GM21723 (cell line): Measurements from ENCODE around the gene BMPR1B.

ENCODE experiments used
- ATAC-seq: cut with Tn5 transposase; IDR thresholded peaks from one replicate; pipeline ENCODE4 v1.9.1; 2021; ENCODE audit warnings: mild to moderate bottlenecking, moderate library complexity; ENCODE audit not compliant: unreplicated experiment

The BMPR1B gene

DNA sequence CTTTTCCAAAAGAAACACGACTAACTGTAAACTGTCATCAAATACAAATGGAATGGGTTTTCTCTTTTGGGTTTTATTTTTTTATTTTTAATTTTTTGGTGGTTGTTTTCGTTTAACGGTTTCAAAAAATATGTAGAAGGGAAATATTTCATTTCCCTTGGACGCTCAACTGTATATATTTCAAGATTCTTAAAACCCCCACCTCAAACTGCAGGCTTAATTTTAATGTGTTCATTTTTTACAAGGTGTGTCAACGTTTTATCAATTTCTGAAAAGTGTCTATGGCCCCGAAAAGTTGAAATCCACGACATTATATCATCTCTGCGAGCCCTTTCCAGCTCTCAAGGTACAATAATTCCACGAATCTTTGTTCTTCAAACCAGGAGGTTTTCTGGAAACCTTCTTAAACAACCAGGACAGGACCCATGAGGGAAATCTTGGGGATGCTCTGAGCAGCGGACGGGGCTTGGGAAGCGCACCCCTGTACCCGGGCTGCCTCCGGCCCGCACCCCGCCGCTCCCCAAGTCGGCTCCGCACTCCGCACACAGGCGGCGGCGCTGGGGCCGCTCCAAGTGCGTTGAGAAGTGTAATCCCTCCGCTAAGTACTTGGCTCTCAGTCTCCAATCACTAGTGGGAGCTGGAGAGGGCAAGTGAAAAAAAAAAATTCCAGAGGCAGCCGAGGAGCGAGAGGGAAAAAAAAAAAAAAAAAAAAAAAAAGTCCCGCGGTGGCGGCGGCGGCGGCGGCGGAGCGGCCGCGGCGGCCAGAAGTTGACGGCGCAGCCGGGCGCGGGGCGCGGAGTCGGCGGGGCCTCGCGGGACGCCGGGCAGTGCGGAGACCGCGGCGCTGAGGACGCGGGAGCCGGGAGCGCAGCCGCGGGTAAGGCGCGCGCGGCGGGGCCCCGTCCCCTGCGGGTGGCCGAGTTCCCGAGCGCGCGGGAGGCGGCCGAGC, at the start of gene BMPR1B:
TSS of gene BMPR1B (plus strand) at position 764 of the 949 bp plus-strand sequence. CDS start 346,470 bp downstream, outside the sequence.
- no peak for ATAC-seq

DNA sequence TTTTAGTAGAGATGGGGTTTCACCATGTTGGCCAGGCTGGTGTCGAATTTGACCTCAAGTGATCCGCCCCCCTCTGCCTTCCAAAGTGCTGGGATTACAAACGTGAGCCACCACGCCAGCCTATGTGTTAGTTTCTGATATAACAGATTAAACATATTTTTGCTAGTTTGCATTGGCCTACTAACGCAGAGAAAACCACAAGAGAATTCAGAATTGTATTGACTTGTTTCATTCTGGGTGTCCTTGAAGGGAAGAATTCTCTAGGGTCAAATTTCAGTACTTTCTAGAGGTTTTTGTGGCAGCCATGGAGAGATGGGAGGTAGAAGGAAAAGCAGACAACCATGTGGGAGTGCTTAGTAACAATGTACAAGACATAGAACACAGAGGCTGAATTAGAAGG, 46.1 kb upstream of the BMPR1B start:
- ATAC-seq: no peak

DNA sequence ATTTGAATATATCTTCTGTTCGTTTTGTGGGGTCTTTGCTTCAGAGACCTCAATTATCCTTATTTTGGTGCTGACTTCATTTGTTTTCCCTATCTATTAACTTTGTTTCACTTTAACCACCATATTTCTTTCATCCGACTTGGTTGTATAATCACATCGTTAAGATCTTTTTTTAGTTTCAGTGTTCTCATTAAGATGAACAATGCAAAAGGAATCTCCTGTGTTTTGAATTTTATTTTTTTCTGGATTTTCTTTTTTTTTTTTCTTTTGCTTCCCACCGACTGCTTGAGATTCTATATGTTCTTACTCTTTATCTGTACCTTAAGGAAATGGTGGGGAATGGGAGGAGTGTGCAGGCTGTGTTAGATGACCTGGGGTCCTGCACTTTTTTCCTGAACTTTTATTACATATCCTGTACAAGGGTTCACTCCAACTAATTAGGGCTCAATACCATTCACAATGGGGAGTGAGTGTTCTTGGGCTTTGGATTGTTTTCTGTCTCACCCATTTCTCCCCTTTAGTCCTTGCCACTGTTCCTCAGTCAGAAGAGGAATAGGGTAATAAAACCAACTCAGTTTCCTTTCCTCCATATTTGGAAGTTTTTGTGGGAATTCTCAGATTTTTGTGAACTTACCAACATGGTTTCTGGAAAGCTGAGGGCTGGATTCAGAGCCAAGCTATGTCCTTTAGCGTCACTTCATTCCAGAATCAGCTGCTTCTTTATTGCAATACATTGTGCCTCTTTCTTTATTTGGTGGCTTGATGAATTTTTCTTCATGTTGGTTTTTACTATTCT, 43.2 kb upstream of the BMPR1B start:
- no peak for ATAC-seq

DNA sequence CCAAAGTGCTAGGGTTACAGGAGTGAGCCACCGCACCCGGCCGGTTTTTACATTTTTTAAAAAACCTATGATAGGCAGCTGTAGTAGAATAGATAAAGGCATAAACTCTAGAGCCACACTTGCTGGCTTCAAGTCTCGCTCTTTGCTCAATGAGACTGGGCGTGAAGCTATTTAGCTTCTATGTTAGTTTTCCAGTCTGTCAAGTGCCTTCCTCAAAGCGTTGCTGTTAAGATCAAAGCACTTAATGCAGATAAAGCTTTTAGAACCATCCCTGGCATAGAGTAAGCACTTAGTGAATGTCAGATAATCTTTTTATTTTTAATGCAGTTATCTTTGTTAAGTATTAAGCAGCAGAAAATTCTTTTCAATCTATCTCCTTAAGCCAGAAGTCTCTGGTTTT, 42.0 kb upstream of the BMPR1B start:
- no peak for ATAC-seq

DNA sequence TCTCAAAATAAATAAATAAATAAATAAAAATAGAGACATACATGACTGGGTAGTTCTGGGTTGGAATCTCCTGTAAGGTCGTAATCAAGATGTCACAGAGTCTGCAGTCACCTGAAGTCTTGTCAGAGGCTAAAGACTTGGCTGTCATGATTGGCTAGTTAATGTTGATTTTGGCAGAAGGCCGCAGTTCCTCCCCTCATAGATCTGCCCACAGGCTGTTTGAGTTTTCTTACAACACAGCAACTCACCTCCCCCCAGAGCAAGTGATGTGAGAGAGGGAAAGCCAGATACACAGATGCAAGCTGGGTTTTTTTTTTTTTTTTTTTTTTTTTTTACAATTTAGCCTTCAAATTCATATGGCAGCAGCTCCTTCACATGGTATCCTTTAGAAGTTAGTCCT, 36.4 kb upstream of the BMPR1B start:
- ATAC-seq: no peak

DNA sequence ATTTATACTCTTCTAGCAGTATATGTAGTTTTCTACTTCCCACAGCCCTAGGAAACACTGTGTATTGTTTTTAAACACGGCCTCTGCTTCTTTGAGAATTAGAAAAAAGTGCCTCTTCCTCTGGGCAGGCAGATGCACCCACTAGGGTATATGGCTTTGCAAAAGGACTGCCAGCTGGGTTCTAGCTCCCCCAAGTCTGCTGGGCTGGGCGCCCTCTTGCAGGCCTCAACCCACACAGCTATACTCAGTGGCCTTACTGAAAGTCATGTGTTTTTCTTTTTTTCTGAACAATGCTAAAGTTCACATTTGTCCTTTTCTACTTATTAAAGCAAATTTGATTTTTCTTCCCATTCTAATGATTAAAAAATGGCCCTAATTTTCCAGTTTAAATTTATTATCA, 35.5 kb upstream of the BMPR1B start:
- ATAC-seq: no peak

DNA sequence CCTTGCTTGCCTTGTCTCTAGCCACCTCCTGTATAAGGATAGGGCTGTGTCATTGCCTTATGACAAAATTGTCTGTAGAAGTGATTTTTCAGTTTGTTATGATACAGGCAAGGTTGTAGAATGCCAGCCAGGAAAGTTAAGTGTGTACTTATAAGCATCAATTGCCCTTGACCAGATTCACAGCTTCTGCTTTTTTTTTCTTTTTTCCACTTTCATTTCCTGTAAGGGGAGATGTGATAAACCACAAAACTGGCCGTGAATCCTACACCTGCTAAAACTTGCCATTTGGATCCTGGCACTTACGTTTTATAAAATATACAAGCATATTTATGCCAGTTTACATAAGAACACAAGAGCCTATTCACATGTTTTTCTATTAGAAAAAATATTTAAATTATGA, 35.0 kb upstream of the BMPR1B start:
- no peak for ATAC-seq

DNA sequence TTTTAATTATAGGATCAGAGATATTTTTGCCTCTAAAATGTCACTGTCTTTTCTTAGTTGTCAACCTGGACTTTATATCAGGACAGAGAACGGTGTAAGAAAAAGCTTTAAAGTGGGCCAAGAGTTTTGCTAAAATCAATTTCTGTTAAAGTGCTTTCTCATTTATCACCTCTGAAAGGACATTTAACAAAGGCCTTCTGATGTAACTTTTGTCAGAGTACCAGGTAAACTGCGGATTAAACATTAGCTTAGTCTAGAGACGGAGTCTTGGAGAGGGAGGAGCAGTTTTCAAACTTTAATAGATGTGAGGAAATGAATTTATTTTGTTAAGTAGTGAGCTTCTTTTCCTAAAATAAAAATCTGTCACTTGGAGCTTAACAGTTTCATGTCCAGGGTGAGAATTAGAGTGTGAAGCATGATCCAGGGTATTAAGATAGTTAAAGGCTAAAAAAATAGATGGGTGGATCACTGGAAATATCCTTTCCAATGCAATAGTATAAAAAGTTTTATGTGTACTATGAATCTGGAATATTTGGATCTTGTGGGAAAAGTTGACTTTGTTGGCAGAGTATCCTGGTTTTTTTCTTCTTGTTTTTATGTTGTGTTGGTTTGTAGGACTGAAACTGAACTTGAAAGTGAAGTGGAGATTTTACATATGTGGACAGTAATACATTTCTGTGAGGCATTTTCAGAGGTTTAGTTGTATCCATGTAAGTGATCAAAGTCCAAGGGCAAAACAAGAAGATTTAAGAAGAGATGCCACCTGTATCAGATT, 33.6 kb upstream of the BMPR1B start:
- ATAC-seq: no peak

DNA sequence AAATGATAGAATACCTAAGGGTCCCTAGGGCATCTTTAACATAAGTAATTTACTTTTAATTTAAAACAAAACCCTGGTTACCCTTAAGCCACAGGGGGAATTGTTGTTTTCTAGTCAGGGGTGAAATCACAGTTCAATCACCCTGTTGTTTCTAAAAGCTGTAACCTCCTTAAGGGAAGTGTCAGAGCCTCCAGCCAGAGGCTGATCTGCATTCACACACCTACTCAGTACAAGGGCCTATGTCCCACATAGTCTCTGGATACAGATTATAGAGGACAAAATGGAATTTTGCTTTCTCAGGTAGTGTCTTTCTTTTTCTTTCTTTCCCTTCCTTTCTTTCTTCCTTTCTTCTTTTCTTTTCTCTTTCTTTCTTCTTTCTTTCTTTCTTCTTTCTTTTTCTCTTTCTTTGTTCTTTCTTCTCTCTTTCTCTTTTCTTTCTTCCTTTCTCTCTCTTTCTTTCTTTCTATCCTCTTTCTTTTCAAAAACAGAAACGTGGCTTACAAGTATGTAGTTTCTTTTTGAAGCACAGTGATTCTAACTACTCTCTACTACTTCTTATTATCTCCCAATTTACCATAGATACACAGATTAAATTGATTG, 31.1 kb upstream of the BMPR1B start:
- ATAC-seq: no peak

DNA sequence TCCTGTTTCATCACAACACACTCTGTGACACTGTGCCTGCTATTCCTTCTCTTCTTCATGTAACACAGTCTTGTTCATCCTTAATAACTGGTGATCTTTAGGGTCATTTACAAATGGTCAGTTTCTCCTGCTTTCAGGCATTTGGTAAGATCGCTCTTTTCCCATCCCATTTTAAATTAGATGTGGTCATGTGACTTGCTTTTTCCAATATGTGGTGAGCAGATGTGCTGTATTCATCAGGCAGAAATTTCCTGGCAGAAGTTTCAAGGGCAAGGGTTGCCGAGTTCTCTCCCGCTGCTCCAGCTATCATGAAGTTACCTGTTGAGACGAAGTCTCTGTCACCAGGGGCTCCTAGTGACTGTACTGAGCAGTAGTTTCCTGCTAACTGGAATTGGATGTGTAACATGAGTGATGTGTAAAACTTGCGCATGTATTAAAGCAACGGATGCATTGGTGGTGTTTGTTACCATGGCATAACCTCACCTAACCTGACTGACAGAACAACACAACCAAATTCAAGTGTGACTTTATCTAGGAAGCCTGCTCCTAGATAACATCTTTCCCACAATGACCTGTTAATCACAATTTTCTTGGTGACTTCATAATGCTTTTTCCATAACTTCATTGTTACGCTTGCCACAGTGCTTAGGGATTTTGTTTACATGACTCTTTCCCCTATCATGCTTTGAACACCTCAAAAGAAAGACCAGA, 29.5 kb upstream of the BMPR1B start:
- ATAC-seq: no peak

DNA sequence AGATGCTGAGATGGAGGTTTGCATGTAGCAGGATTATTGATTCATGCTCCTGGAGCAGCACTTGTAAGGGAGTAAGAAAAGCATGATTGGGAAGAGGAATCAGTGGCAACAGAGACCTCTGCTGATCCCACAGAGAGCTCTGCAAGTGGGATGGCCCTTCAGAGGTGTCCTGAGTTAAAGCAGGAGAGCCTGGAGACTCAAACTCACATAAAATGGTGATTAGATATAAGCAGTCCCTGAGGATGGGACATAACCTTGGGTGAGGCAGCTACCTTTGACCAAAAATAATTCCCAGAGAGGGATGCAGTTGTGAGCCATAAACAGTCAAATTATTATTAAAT, 25.4 kb upstream of the BMPR1B start:
- ATAC-seq: no peak

DNA sequence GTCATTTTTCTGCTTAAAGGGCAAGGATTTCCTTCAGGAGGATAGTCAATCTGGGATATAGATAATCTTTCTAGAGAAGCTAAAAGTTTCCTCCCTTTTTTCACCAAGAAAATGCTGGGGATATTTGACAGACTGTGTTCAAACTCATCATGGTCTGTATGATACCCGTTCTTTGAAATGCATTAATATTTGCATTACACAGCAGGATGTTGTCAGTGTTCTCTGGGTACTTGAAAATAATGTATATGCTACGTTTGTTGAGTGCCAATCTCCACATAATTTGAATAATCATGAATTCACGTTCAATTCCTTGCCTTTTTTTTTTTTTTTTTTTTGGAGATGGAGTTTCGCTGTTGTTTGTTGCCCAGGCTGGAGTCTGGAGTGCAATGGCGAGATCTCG, 18.0 kb upstream of the BMPR1B start:
- ATAC-seq: no peak

DNA sequence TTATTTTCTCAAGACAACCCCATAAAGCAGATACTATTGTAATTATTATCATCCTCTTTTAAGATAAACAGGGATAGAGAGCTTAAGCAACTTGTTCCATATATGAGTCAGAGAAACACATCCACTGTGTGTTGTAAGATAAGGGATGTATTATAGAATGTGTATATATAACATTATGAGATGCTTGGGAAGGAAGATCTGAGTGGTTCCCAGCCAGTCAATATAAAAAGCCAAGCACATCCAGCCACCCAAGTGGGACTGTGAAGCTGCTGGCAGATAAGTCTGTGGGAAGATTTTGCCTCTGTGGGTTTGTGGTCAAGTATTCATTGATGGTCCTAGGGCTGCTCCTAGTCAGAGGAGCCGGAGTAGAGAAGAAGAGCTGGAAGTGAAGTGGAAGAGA, 16.5 kb upstream of the BMPR1B start:
- no peak for ATAC-seq

DNA sequence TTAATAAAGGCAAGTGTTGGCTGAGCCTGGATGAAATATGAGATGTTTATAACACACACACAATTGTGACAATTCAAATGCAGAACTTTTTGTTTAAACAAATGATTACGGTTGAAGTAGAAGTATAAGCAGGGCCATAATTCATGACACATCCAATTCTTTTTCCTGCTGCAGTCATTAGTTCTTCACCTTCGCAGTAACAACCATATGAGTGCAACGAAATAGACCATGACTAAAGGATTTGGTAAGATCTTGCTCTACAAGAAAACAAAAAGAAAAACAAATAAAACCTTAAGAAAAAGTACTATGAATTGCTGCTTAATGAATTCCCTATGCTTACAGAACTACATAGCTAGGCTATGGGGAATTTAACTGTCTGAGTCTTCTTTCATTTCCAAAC, 13.9 kb upstream of the BMPR1B start:
- ATAC-seq: no peak

DNA sequence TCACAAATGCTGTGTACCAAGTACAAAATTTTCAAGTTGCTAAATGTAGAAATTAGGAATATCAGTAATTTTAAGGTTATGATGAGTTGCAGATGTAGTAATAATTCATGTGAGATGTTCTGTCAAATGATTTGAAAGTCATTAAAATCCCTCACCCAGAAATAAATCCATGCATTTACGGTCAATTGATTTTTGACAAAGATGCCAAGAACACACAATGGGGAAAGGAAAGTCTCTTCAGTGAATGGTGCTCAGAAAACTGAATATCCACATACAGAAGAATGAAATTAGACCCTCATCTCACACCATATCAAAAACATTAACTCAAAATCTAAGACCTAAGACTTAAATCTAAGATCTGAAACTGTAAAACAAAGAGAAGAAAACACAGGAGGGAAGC, 12.9 kb upstream of the BMPR1B start:
- no peak for ATAC-seq

DNA sequence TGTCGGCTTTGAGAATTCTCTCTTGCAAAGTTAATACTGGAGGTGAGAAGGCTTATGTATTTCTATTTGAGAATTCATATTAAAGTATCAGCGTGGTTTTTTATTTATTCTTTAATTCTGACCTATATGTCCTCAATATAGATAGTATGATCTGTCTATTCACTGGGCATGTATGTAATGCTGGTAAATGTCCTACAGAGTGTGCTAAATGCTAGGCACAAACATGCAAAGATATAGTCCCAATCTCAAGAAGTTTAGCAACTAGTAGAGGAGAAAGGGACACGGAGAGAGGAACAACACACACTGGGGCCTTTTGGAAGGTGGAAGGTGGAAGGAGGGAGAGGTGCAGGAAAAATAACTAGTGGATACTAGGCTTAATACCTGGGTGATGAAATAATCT, 11.0 kb upstream of the BMPR1B start:
- no peak for ATAC-seq

DNA sequence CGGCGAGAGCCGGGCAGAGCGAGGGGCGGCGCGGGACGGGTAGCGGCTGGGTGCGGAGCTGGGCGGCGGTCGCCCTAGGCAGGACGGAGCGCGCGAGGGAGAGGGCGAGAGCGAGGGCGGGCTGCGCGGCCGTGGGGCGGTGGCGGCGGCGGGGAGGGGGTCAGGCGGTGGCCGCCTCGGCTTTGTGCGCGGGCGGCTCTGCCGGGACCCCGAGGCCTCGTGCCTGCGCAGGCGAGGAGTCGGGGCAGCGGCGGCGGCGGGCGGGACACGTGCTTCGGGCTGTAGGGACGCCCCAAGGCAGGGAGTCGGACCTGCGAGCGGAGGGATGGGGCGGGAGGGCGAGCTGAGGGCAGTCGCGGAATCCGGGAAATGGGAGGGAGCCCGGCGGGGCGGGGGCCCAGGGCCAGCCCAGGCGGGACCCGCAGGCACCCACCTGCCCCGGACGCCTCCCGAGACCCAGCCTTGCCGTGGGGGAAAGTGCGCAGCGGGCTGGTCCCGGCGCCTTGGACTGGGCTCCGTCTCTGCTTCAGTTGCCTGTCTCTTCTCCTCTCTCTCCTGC, 465 bp downstream of the BMPR1B start:
- no peak for ATAC-seq

DNA sequence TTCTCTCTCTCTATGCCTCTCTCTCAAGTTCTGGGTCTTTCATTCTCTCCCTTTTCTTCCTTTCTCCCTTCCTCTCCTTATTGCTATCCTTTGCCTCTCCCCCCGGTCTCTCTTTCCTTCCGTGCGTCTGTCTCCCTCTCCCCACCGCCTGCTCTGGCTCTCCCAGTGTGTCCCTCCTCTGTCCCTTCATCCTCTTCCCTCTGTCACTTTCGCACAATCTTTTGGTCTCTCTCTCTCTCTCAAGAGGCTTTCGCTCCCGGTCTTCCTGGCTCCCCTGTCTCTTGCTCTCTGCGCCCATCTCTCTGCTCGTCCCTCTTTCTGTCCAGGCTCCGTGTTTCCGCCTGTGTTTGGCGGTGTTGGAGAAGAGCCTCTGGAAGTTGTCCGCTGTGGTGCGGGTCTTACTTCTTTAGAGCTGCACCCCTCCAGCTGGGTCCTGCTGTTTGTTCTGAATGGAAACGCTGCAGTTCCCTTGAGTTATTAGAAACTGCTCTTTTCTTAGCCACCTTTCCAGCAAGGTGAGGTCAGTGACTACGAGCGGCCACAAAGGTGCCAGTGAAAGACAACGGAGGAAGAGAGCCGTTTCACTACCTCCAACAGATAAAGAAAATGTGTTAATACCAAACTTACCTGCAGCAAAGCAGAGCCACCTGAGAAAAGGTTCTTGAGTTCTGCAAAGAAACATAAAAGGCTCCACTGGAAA, 1.1 kb downstream of the BMPR1B start:
- no peak for ATAC-seq

DNA sequence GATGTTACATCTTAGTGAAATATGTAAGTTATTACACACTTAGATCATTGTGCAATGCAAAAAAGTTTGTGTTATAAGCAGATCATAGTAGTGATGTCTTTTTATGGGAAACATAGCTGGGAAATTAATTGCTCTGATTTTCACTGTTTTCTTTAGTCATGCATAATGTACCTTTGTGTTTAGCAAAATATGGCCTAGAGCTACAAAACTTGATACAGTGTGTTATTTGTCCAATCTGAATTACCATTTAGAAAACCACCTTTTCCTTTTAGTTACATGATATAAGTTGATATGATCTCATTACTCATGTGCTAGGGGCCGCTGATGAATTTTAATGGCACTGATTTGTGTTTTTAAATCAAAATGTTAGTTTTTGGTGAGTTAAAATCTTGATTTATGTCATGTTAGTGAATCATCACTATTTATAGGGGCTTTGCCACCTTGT, 2.0 kb downstream of the BMPR1B start:
- no peak for ATAC-seq
